WTC11 (cell line): ENCODE data around the gene ASZ1. TPM values are rescaled to one million over a fixed set of nuclear protein-coding genes. Genes with fewer than 3 reads are reported as not detected.

Experiments used
- ATAC-seq: fragments of 200-7000 bp; cut with Tn5 transposase; 2 replicates; pipeline ENCODE4 v1.10.0; 2021; ENCODE audit warnings: mild to moderate bottlenecking, moderate library complexity
- CTCF ChIA-PET: fragments of 300-600 bp; sonication (Branson Sonifier 250); formaldehyde crosslinking; loops from one replicate; lab custom pipeline; 2021; ENCODE audit warnings: antibody characterized with exemption; lab: Charles Lee
- POLR2A ChIA-PET: fragments of 350-600 bp; sonication (Branson Sonifier 250); formaldehyde crosslinking; loops from one replicate; lab custom pipeline; 2021; ENCODE audit warnings: antibody characterized with exemption; lab: Charles Lee
- DNase-seq: peaks from one replicate; pipeline ENCODE4 v3.0.0; 2021; ENCODE audit warnings: low spot score
- H3K27ac Mint-ChIP-seq: 2 replicates; pipeline ENCODE4 v1.8.0; 2021; ENCODE audit warnings: mixed read lengths
- H3K27me3 Mint-ChIP-seq: 2 replicates; pipeline ENCODE4 v1.8.0; 2021; ENCODE audit warnings: low read depth, mild to moderate bottlenecking, moderate library complexity, mixed read lengths
- H3K36me3 Mint-ChIP-seq: 2 replicates; pipeline ENCODE4 v1.8.0; 2021; ENCODE audit warnings: mixed read lengths
- H3K4me1 Mint-ChIP-seq: 2 replicates; pipeline ENCODE4 v1.8.0; 2022; ENCODE audit warnings: mixed read lengths
- H3K4me3 Mint-ChIP-seq: 2 replicates; pipeline ENCODE4 v1.8.0; 2021; ENCODE audit warnings: mild to moderate bottlenecking, moderate library complexity, mixed read lengths
- H3K9me3 Mint-ChIP-seq: 2 replicates; pipeline ENCODE4 v1.8.0; 2021; ENCODE audit warnings: mixed read lengths
- E2F1 ChIP-seq: sonication (generic); formaldehyde crosslinking; IDR thresholded peaks from 2 replicates; pipeline ENCODE4 v1.8.0; 2022; ENCODE audit warnings: mild to moderate bottlenecking, missing genetic modification reagents
- ELF4 ChIP-seq: sonication (generic); formaldehyde crosslinking; IDR thresholded peaks from 2 replicates; pipeline ENCODE4 v1.8.1; 2022; ENCODE audit warnings: low read depth, mild to moderate bottlenecking, moderate library complexity, missing genetic modification reagents
- GRHL2 ChIP-seq: fragments of 250-450 bp; sonication (Bioruptor Pico); IDR thresholded peaks from 2 replicates; pipeline ENCODE4 v1.8.0; 2022; ENCODE audit warnings: mild to moderate bottlenecking, moderate library complexity; ENCODE audit not compliant: insufficient replicate concordance, severe bottlenecking
- GTF2I ChIP-seq: fragments of 250-450 bp; sonication (Bioruptor Pico); conservative IDR thresholded peaks from 2 replicates; pipeline ENCODE4 v1.4.0; 2021; ENCODE audit warnings: mild to moderate bottlenecking
- JUN ChIP-seq: sonication (generic); formaldehyde crosslinking; IDR thresholded peaks from 2 replicates; pipeline ENCODE4 v1.8.0; 2023; ENCODE audit warnings: mild to moderate bottlenecking, missing genetic modification reagents
- KAT7 ChIP-seq: sonication (generic); formaldehyde crosslinking; IDR thresholded peaks from 2 replicates; pipeline ENCODE4 v1.8.1; 2023; ENCODE audit warnings: missing genetic modification reagents, mild to moderate bottlenecking, borderline replicate concordance
- MXD4 ChIP-seq: fragments of 250-450 bp; sonication (Bioruptor Pico); IDR thresholded peaks from 2 replicates; pipeline ENCODE4 v1.8.0; 2021; ENCODE audit warnings: mild to moderate bottlenecking, moderate library complexity, borderline replicate concordance
- MYBL2 ChIP-seq: sonication (generic); formaldehyde crosslinking; IDR thresholded peaks from 2 replicates; pipeline ENCODE4 v1.8.1; 2023; ENCODE audit warnings: mild to moderate bottlenecking, moderate library complexity, missing genetic modification reagents
- NFE2L1 ChIP-seq: sonication (generic); formaldehyde crosslinking; IDR thresholded peaks from 2 replicates; pipeline ENCODE4 v1.8.1; 2023; ENCODE audit warnings: missing genetic modification reagents
- NR1H2 ChIP-seq: sonication (generic); formaldehyde crosslinking; IDR thresholded peaks from 2 replicates; pipeline ENCODE4 v1.9.0; 2021; ENCODE audit warnings: mild to moderate bottlenecking, moderate library complexity, missing genetic modification reagents
- PRDM15 ChIP-seq: sonication (generic); formaldehyde crosslinking; IDR thresholded peaks from 2 replicates; pipeline ENCODE4 v1.8.0; 2022; ENCODE audit warnings: missing genetic modification reagents
- STAT6 ChIP-seq: sonication (generic); formaldehyde crosslinking; conservative IDR thresholded peaks from 2 replicates; pipeline ENCODE4 v1.8.1; 2023; ENCODE audit warnings: mild to moderate bottlenecking, low read depth, missing genetic modification reagents, moderate library complexity
- ZNF121 ChIP-seq: sonication (generic); formaldehyde crosslinking; IDR thresholded peaks from 2 replicates; pipeline ENCODE4 v1.8.0; 2023; ENCODE audit warnings: missing genetic modification reagents
- ZNF423 ChIP-seq: fragments of 250-450 bp; sonication (Bioruptor Pico); IDR thresholded peaks from 2 replicates; pipeline ENCODE4 v2.1.2; 2022; ENCODE audit warnings: mild to moderate bottlenecking, moderate library complexity
- total RNA-seq: library from RNA; stranded (reverse); gene quantifications from 3 replicates; pipeline ENCODE4 v1.2.3, GENCODE V29; 2021
- TF ChIP-seq, protein P1 (sequence below): sonication (generic); formaldehyde crosslinking; IDR thresholded peaks from 2 replicates; pipeline ENCODE4 v1.8.1; 2023; ENCODE audit warnings: mild to moderate bottlenecking, missing genetic modification reagents, borderline replicate concordance
- TF ChIP-seq, protein P2 (sequence below): fragments of 250-450 bp; sonication (Bioruptor Pico); IDR thresholded peaks from 2 replicates; pipeline ENCODE4 v1.9.0; 2021; ENCODE audit warnings: mild to moderate bottlenecking, borderline replicate concordance
- TF ChIP-seq, protein P3 (sequence below): sonication (generic); formaldehyde crosslinking; IDR thresholded peaks from 2 replicates; pipeline ENCODE4 v1.8.0; 2023; ENCODE audit warnings: missing genetic modification reagents

Gene ASZ1
- total RNA-seq, 1 experiment from 2014 or later = not detected

DNA sequence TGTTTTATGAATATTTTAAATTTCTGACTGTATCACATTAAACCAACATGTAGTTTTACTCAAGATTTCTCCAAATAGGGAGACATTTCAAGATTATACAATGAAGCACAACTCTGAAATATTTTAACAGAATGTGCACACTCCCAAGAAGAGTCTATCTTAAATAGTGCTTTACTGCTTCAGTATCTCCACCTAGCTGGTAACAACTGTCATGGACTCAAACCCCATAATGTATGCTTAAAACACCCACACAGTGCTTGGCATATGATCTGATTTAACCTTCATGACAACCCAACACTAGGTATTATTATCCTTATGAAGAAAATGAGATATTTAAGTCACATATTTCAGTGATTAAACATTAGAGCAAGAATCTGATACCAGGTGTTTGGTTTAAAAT is 45.9 kb downstream of the ASZ1 start (continued):
- TF ChIP-seq, protein P1, sequence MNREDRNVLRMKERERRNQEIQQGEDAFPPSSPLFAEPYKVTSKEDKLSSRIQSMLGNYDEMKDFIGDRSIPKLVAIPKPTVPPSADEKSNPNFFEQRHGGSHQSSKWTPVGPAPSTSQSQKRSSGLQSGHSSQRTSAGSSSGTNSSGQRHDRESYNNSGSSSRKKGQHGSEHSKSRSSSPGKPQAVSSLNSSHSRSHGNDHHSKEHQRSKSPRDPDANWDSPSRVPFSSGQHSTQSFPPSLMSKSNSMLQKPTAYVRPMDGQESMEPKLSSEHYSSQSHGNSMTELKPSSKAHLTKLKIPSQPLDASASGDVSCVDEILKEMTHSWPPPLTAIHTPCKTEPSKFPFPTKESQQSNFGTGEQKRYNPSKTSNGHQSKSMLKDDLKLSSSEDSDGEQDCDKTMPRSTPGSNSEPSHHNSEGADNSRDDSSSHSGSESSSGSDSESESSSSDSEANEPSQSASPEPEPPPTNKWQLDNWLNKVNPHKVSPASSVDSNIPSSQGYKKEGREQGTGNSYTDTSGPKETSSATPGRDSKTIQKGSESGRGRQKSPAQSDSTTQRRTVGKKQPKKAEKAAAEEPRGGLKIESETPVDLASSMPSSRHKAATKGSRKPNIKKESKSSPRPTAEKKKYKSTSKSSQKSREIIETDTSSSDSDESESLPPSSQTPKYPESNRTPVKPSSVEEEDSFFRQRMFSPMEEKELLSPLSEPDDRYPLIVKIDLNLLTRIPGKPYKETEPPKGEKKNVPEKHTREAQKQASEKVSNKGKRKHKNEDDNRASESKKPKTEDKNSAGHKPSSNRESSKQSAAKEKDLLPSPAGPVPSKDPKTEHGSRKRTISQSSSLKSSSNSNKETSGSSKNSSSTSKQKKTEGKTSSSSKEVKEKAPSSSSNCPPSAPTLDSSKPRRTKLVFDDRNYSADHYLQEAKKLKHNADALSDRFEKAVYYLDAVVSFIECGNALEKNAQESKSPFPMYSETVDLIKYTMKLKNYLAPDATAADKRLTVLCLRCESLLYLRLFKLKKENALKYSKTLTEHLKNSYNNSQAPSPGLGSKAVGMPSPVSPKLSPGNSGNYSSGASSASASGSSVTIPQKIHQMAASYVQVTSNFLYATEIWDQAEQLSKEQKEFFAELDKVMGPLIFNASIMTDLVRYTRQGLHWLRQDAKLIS (CRISPR knock-in tag) = no peak
- TF ChIP-seq, all 79 proteins: peak for 0

GRCh38 chr7:117375380-117375779 is 51.9 kb downstream of the ASZ1 start:
- ATAC-seq (peak; percentile 50), DNase-seq (no peak)
- Mint-ChIP-seq H3K9me3 (no peaks in the 10 kb centered on the region), H3K27ac (no peak overlapping the region), H3K4me3 (no peak overlapping the region), H3K4me1 (peaks cover 4% of the 10 kb centered on the region; the same call in 1 of the 2 replicates), H3K36me3 (no peaks in the 10 kb centered on the region), H3K27me3 (no peaks in the 10 kb centered on the region)
- TF ChIP-seq GTF2I (CRISPR knock-in tag) (no peak), KAT7 (CRISPR knock-in tag) (no peak), ZNF423 (no peak), GRHL2 (CRISPR knock-in tag) (no peak)
- CTCF ChIA-PET = interaction anchor here (1.0 to 1.1 kb wide), 2 partner anchors 12 to 163 kb away, joined by 3 to 7 read pairs; no protein-coding TSS in a partner anchor
- POLR2A ChIA-PET = no interaction called here

DNA sequence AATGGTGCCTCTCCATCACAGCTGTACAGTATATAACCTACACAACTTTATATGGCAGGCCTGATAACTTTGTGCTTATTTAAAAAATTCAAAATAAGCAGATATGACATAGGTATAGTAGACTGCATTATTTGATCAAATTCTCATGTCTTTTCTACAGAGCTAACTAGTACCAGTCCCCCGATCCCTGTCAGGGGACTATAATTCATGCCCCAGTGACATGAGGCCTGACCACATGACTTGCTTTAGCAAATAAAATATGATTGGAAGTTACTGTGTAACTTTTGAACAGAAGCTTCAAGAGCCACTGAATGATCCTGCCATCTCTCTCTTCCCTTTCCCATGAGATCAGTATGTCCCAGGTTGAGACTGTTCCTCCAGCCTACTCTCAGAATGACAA is 55.2 kb downstream of the ASZ1 start:
- H3K27ac Mint-ChIP-seq = no peak overlapping the region
- H3K27me3 Mint-ChIP-seq = no peaks in the 10 kb centered on the region
- POLR2A ChIA-PET = no interaction called here
- H3K9me3 Mint-ChIP-seq = no peaks in the 10 kb centered on the region
- DNase-seq = no peak
- no peak for ATAC-seq
- CTCF ChIA-PET = no interaction called here
- H3K4me3 Mint-ChIP-seq = no peak overlapping the region
- H3K4me1 Mint-ChIP-seq = peaks cover 4% of the 10 kb centered on the region; the same call in 1 of the 2 replicates
- H3K36me3 Mint-ChIP-seq = no peaks in the 10 kb centered on the region
- TF ChIP-seq PRDM15 (CRISPR knock-in tag) (no peak), MXD4 (CRISPR knock-in tag) (no peak), MYBL2 (no peak), ELF4 (CRISPR knock-in tag) (no peak), KAT7 (CRISPR knock-in tag) (no peak), ZNF121 (no peak), STAT6 (CRISPR knock-in tag) (no peak), NFE2L1 (no peak), NR1H2 (CRISPR knock-in tag) (no peak), E2F1 (CRISPR knock-in tag) (no peak), JUN (CRISPR knock-in tag) (no peak)
- TF ChIP-seq, protein P2, sequence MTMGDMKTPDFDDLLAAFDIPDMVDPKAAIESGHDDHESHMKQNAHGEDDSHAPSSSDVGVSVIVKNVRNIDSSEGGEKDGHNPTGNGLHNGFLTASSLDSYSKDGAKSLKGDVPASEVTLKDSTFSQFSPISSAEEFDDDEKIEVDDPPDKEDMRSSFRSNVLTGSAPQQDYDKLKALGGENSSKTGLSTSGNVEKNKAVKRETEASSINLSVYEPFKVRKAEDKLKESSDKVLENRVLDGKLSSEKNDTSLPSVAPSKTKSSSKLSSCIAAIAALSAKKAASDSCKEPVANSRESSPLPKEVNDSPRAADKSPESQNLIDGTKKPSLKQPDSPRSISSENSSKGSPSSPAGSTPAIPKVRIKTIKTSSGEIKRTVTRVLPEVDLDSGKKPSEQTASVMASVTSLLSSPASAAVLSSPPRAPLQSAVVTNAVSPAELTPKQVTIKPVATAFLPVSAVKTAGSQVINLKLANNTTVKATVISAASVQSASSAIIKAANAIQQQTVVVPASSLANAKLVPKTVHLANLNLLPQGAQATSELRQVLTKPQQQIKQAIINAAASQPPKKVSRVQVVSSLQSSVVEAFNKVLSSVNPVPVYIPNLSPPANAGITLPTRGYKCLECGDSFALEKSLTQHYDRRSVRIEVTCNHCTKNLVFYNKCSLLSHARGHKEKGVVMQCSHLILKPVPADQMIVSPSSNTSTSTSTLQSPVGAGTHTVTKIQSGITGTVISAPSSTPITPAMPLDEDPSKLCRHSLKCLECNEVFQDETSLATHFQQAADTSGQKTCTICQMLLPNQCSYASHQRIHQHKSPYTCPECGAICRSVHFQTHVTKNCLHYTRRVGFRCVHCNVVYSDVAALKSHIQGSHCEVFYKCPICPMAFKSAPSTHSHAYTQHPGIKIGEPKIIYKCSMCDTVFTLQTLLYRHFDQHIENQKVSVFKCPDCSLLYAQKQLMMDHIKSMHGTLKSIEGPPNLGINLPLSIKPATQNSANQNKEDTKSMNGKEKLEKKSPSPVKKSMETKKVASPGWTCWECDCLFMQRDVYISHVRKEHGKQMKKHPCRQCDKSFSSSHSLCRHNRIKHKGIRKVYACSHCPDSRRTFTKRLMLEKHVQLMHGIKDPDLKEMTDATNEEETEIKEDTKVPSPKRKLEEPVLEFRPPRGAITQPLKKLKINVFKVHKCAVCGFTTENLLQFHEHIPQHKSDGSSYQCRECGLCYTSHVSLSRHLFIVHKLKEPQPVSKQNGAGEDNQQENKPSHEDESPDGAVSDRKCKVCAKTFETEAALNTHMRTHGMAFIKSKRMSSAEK = no peak
- TF ChIP-seq, protein P3, sequence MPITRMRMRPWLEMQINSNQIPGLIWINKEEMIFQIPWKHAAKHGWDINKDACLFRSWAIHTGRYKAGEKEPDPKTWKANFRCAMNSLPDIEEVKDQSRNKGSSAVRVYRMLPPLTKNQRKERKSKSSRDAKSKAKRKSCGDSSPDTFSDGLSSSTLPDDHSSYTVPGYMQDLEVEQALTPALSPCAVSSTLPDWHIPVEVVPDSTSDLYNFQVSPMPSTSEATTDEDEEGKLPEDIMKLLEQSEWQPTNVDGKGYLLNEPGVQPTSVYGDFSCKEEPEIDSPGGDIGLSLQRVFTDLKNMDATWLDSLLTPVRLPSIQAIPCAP (CRISPR knock-in tag) = no peak
